SK-N-SH (cell line): Measurements from ENCODE around the gene TC2N.

Experiments
- CTCF ChIP-seq: fragments of 200-600 bp; sonication (generic); IDR thresholded peaks from 2 replicates; pipeline ENCODE4 v1.6.1; 2017; ENCODE audit warnings: antibody characterized with exemption, mild to moderate bottlenecking, moderate library complexity
- ELF1 ChIP-seq: IDR thresholded peaks from 2 replicates; pipeline ENCODE4 v1.4.0; 2012
- EZH2phosphoT487 ChIP-seq: fragments of 200-600 bp; sonication (generic); IDR thresholded peaks from 2 replicates; pipeline ENCODE4 v1.6.1; 2017; ENCODE audit warnings: low read depth, mixed run types, mild to moderate bottlenecking, antibody characterized with exemption, moderate library complexity, borderline replicate concordance
- FOSL2 ChIP-seq: IDR thresholded peaks from 2 replicates; pipeline ENCODE4 v1.4.0; 2012; ENCODE audit warnings: low read depth, mild to moderate bottlenecking, moderate library complexity, borderline replicate concordance
- IRF3 ChIP-seq: fragments of 150-350 bp; IDR thresholded peaks from 2 replicates; pipeline ENCODE4 v1.6.1; 2016; ENCODE audit warnings: mild to moderate bottlenecking, low read depth, low read length
- MAX ChIP-seq: IDR thresholded peaks from 2 replicates; pipeline ENCODE4 v1.4.0; 2012; ENCODE audit warnings: low read depth
- NRF1 ChIP-seq: IDR thresholded peaks from 2 replicates; pipeline ENCODE4 v1.6.1; 2012; ENCODE audit warnings: low read depth, mild to moderate bottlenecking, low read length
- RAD21 ChIP-seq: IDR thresholded peaks from 2 replicates; pipeline ENCODE4 v1.6.1; 2012; ENCODE audit warnings: mild to moderate bottlenecking, low read length
- SMC3 ChIP-seq: IDR thresholded peaks from 2 replicates; pipeline ENCODE4 v1.6.1; 2012; ENCODE audit warnings: low read depth, low read length, improper control_type of control experiment
- TAF1 ChIP-seq: IDR thresholded peaks from 2 replicates; pipeline ENCODE4 v1.6.1; 2012; ENCODE audit warnings: low read depth, mild to moderate bottlenecking, low read length, moderate library complexity, borderline replicate concordance

- TF ChIP-seq NRF1: no peak
- TF ChIP-seq CTCF: no peak
- TF ChIP-seq EZH2phosphoT487: no peak
- no peak for TF ChIP-seq IRF3
- no peak for TF ChIP-seq SMC3
- no peak for TF ChIP-seq RAD21
- no peak for TF ChIP-seq ELF1
- TF ChIP-seq MAX: no peak
- TF ChIP-seq TAF1: no peak
- no peak for TF ChIP-seq FOSL2
Observed at GRCh38 chr14:91827746-91828145, 39.6 kb downstream of the TC2N start.
